ENCODE data around the gene CBLB.

DNA sequence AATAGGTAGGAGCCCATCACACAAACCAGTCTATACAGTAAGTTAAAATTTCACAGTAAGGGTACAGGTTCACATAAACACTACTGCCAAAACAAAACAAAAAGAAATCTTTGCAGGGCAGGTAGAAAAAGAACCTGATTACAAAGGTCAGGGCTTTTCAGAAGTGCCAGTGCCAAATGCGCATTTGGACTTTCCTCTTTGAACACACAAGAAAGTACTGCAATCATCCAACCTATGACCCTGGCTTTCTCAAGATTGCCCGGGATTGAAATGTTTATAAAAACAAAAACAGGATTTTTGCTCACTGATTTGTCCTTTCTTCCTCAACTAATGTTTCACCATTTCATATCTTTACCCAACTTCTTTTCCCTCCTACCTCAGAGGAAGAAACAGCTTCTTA lies 47.4 kb downstream of the CBLB start:
- TF ChIP-seq CTCF (conservative IDR thresholded peaks at IDR 0.05 in 1 of 2, IDR thresholded peaks at IDR 0.05 in 1 of 2; ENCODE audit: low read depth in 1 of 2, low read length in 2 of 2): no peak
- TF ChIP-seq EZH2 (IDR thresholded peaks at IDR 0.05; ENCODE audit: low read length, missing control alignments): no peak
